Activated CD4-positive, alpha-beta T cell treated with anti-CD3 and anti-CD28 coated beads, Interleukin-2, amount 50 U/mL, for 24 hours (primary cell): ENCODE measurements around the gene DYDC2.
"Not testable (repeated sequence)": the region's sequence is repeated elsewhere in the genome, so short reads cannot be mapped to it uniquely, and the experiment has no call there.

Experiments used
- DNase-seq, 2 donors: peaks; one replicate each; pipeline ENCODE4 v3.0.0-alpha.2; 2020; ENCODE audit warnings: low read depth in 1 of 2, low spot score in 1 of 2

The DYDC2 gene

DNA sequence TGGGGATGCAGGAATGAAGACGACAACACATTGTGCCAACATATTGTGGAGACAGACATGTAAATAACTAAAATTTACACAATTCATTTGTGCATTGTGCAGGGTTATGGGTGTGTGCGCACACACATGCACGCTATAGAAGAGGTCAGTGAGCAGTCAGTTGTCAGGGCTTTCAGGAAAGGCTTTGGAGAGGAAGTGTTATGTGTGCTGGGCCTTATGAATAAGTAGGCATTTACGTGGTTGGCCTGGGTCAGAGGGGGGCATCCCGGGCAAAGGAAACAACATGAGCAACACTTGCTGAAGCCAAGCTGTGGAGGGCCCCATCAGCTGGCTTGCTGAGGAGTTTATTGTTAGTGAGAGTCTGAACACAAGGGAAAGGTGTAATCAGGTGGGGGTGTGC is 55.9 kb downstream of the DYDC2 start:
- no peak for DNase-seq

DNA sequence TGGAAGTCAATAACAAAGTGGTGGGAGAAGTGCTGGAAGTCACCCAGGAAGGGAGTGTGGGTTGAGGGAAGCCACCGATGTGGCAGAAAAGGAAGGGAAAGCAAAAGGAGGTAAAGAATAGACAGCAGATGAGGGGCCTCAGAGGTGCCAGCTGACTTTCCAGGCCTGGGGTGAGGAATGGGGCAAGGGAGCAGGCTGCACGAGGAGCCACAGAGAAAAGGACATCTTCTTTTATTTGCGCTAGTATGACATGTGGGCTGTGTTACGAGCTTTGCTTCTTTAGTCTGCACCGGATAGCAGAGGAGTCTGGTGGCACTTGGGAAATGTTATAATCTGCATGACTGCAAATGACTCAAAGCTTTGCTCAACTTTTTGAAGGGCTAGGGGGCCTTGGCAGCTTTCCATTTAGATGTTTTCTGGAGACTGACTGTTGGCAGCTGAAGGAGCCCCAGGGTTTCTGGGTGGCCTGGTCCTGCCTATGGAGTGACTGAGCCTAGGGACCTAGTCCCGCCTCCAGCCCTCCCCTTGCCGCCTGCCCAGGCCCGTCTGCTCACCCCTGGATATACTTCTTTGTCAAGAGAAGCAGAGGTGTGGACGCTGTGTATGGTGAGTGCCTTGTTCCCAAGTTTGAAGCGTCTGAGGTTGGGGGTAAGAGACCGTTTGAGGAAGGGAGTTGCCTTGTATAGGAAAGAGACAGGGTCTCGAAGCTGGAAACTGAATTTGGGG is 56.9 kb downstream of the DYDC2 start:
- DNase-seq = no peak

DNA sequence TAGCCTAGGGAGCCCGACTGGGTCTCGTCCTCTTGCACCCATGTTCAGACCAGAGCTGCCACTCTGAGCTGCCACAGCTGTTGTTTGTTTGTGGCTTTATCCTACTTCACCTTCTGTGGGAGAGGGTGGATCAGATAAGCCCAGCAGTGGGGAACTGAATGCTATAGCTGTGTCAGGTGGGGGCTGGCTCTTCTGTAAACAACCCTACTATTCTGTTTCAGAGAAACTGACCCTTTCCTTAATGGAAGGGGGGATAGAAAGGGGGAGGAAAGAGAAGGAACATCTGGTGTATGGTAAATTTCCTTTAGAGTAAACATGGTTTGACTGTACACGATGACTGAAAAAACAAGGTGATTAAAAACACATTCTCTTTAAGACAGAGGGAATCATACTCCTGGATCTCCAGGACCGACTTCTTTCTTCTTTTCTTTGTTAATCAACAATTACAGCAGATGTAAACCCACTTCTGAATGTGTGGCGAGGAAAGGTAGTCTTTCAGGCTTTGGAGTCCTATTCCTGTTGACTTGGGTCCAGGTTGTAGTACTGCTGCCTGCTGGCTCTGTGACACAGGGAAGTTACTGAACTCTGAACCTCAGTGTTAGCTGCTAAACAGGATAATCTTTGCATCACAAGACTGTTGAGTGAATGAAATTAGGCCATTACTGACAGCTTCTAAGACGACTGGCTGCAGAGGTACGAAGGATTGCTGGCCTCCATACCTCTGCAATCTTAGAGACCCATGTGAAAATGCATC is 57.7 kb downstream of the DYDC2 start:
- DNase-seq = no peak

DNA sequence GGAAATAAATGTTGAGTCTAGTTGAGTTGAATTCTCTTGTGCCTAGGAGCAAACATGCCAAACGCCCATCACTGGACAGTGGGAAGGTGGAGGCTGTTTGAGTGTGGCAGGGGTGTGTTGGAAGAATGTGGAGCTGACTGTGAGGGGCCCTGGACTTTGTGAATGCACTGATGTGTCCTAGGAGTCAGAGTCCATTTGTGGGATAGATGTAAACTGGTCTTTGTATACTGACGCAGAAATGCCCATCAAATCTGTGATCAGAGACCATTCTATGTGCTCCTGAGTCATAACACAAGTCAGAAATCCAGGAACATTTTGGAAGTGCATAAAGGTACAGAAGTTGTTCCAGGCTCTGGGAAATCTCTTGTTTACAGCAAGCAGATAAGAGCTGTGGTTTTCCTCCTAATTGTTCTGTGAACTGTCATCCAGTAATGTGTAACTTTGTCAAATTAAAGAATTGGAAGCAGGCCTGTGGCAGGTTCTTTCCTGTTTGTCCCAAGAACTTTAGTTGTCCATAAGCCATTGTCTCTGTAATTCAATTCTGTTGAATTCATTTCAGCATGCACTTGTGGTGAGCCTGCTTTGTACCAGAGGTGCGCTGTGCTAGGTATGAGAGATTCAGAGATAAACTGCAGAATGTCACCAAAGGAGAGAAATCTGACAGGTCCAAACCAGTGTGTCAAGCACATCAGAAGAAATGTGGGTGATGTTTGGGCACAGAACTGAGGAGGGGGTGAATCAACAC is 59.3 kb downstream of the DYDC2 start:
- no peak for DNase-seq

DNA sequence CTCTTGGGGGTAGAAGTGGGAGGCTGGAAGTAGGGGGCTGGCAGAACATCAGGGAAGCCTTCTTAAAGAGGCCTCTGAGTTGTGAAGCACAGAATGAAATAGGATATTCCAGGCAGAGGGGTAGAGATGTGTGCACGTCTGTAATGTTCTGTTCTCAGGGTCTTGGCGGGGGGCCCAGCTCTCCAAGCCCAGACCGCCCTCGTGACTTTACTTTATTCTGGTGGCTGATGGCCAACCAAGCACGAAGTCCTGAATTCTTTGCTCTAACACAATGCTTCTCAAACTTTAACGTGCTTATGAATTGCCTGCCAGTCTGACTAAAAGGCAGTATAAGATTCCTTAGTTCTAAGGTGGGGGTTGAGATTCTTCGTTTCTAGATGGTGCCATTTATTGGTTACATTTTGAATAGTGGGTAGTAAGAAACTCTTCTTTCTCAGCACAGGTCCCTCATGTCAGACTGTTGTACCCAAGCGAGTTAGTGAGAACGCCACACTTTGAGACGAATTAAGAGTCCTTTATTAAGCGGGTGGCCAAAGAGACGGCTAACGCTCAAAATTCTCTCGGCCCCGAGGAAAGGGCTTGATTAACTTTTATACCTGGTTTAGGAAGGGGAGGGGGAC is 60.0 kb downstream of the DYDC2 start:
- no peak for DNase-seq

DNA sequence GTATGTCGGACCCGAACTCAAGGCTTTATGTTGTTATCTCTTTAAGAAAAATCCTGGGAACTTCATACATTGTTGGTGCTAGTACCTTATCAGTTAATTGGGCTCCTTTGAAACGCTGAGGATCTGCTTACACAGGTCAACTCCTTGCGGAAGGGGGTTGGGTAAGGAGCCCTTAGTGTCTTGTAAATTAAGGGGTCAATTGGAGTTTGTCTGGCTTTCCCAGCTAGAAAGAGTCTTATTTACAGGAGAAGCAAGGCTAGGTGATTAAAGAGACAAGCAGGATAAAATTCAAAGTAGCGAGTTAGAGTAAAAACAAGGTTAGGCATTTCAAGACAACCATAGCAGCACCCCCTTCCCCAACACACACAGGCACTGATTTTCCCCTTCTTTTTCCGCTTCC is 60.7 kb downstream of the DYDC2 start:
- DNase-seq = not testable (repeated sequence)
